Measurements from ENCODE around the gene CNKSR3. TPM values are rescaled to one million over a fixed set of nuclear protein-coding genes. Genes with fewer than 3 reads are reported as not detected.

The CNKSR3 gene
- total and polyA plus RNA-seq, 2 of the 8 experiments (the other 6 are each of a cell fraction or from before 2014, with no cell fraction given), result 1.2 to 6.2 TPM

GRCh38 chr6:154478021-154478700 is 32.3 kb downstream of the CNKSR3 start:
- no peak overlapping the region for H3K18ac ChIP-seq (ENCODE audit: extremely low read depth, low read length)
- DNase-seq (ENCODE audit: low read depth in 1 of 2, low spot score in 2 of 2) (no peak), FAIRE-seq (no peak)
- WGBS, 2 experiments (ENCODE audit: extremely low coverage in 1 of 2, insufficient coverage in 1 of 2, insufficient read length in 1 of 2, insufficient replicate concordance in 2 of 2, low coverage in 1 of 2, low lambda C conversion rate in 2 of 2, missing lambda C conversion rate in 1 of 2), result 90% methylated on average over 12 of the region's 12 CpGs; no CpG with 5 or more reads in 1 of the 2 experiments
- no peak overlapping the region for H3K4me3 ChIP-seq (ENCODE audit: extremely low read depth in 1 of 4, insufficient read depth in 2 of 4, low read depth in 3 of 4, low read length in 4 of 4)
- no peak overlapping the region for H4K8ac ChIP-seq (ENCODE audit: extremely low read depth, insufficient read depth, low read length)
- no peak overlapping the region for H2AK5ac ChIP-seq (ENCODE audit: low read depth, low read length)
- H3K27ac ChIP-seq (ENCODE audit: low read depth, low read length), result no peak overlapping the region
- no peak overlapping the region for H3K14ac ChIP-seq (ENCODE audit: insufficient read length)
- H3K4me1 ChIP-seq (replicated peaks in 1 of 4; ENCODE audit: control insufficient read depth in 3 of 4, insufficient read depth in 4 of 4, low read length in 3 of 4), result peaks cover 0 to 6% (median 0%) of the 10 kb centered on the region in 4 experiments; a peak in 3 of 7 replicates
- H3K9ac ChIP-seq (replicated peaks in 1 of 4; ENCODE audit: extremely low read depth in 1 of 4, low read depth in 3 of 4, low read length in 3 of 4), result no peak overlapping the region; a peak in 1 of 7 replicates
- ChIA-PET POLR2A (ENCODE audit: partially characterized antibody) (no interaction called here), CTCF (ENCODE audit: partially characterized antibody) (interaction anchor here (1.0 to 2.9 kb wide), 3 partner anchors 15 to 24 kb away, joined by 3 to 11 read pairs (median 3); no protein-coding TSS in a partner anchor)
- H4K5ac ChIP-seq (ENCODE audit: insufficient read length, low read depth, low read length), result no peak overlapping the region
- H3K27me3 ChIP-seq (replicated peaks in 1 of 4; ENCODE audit: control insufficient read depth in 3 of 4, extremely low read depth in 1 of 4, insufficient read depth in 3 of 4, low read length in 3 of 4), result no peaks in the 10 kb centered on the region
- no peak overlapping the region for H2BK5ac ChIP-seq (ENCODE audit: low read depth, low read length)
- H4K91ac ChIP-seq (replicated peaks; ENCODE audit: insufficient read length, low read length), result no peak overlapping the region
- H3K9me3 ChIP-seq (ENCODE audit: insufficient read depth in 2 of 2, low read depth in 1 of 2, low read length in 1 of 2), result no peaks in the 10 kb centered on the region
- H3K4me2 ChIP-seq (ENCODE audit: insufficient read depth in 1 of 2, low read depth in 2 of 2, low read length in 2 of 2), result no peak overlapping the region
- H3K79me2 ChIP-seq (ENCODE audit: control insufficient read depth in 1 of 2, insufficient read depth in 2 of 2, low read length in 2 of 2), result peaks cover 0 to 2% of the 10 kb centered on the region in 2 experiments; a peak in 1 of 4 replicates
- TF ChIP-seq EGR1 (IDR thresholded peaks at IDR 0.05; ENCODE audit: borderline replicate concordance, low read depth, low read length) (no peak), MAX (IDR thresholded peaks at IDR 0.05) (no peak), YY1 (IDR thresholded peaks at IDR 0.05; ENCODE audit: low read depth, low read length) (no peak), JUN (IDR thresholded peaks at IDR 0.05; ENCODE audit: low read depth, low read length) (no peak)
- no peak overlapping the region for H2BK120ac ChIP-seq (replicated peaks; ENCODE audit: low read depth, low read length)
- no peak overlapping the region for H3K23ac ChIP-seq (ENCODE audit: insufficient read length)
- no peaks in the 10 kb centered on the region for H3K36me3 ChIP-seq (ENCODE audit: control insufficient read depth in 2 of 4, insufficient read depth in 4 of 4, low read length in 3 of 4)
- 0 out of 2 replicates have a peak, but pooled peaks cover 2% of the 10 kb centered on the region for H3K79me1 ChIP-seq (ENCODE audit: low read depth, low read length)
- H3K56ac ChIP-seq (replicated peaks; ENCODE audit: insufficient read length, low read depth, low read length), result no peak overlapping the region
- no peaks in the 10 kb centered on the region for H4K20me1 ChIP-seq (replicated peaks in 1 of 2; ENCODE audit: control insufficient read depth in 1 of 2, insufficient read depth in 2 of 2, low read length in 2 of 2)
- H3K4ac ChIP-seq (replicated peaks; ENCODE audit: insufficient read length, low read depth, low read length), result no peak overlapping the region
- H2BK20ac ChIP-seq (ENCODE audit: low read length), result no peak overlapping the region
- no peak overlapping the region for H2BK12ac ChIP-seq (ENCODE audit: low read depth, low read length)
- H2AFZ ChIP-seq (ENCODE audit: low read length), result no peak overlapping the region
- H3K23me2 ChIP-seq (ENCODE audit: low read depth, low read length), result no peaks in the 10 kb centered on the region; the same call in 1 of the 2 replicates
- H2BK15ac ChIP-seq (ENCODE audit: low read length), result no peak overlapping the region
